HepG2 (cell line): ENCODE measurements around the gene TCERG1L. TPM values are rescaled to one million over a fixed set of nuclear protein-coding genes. Genes with fewer than 3 reads are reported as not detected.

Source experiments
- ATAC-seq: fragments of 200-7000 bp; cut with Tn5 transposase; 3 replicates; pipeline ENCODE4 v1.9.1; 2020; ENCODE audit warnings: mild to moderate bottlenecking, moderate library complexity
- BruUV-seq: library from RNA; stranded (reverse); fragments of 400-500 nt; replicated peaks from 2 replicates; lab custom pipeline; 2021; lab: Mats Ljungman, UMichigan
- CTCF ChIA-PET: fragments of 300-600 bp; formaldehyde crosslinking; extraction: SDS; loops from one replicate; lab custom pipeline; 2021; ENCODE audit warnings: low total read pairs, inconsistent platforms, low intra/inter-chr PET ratio; lab: Yijun Ruan, JAX
- POLR2A ChIA-PET: fragments of 350-600 bp; sonication (Branson Sonifier 250); formaldehyde crosslinking; loops from one replicate; lab custom pipeline; 2020; ENCODE audit warnings: antibody characterized with exemption, inconsistent platforms; lab: Yijun Ruan, JAX
- DNase-seq: peaks from one replicate; pipeline ENCODE4 v3.0.0-alpha.2; 2015; ENCODE audit warnings: low spot score
- FAIRE-seq: peaks from 3 replicates; lab custom pipeline; 2011; peaks lifted over from hg19 to GRCh38; lab: Jason Lieb, UNC
- H2AFZ ChIP-seq: one replicate; pipeline ENCODE4 v1.6.1; 2011; ENCODE audit warnings: low read length, inconsistent platforms
- H3K27ac ChIP-seq: fragments of 300-600 bp; 3 replicates; pipeline ENCODE4 v1.8.0; 2011; ENCODE audit warnings: mixed run types, mild to moderate bottlenecking, mixed read lengths, low read length, inconsistent platforms; ENCODE audit not compliant: insufficient read depth; ENCODE audit errors: extremely low read length
- H3K27me3 ChIP-seq, 2 experiments: fragments of 200-600 bp in 1 of 2; 2 replicates in 1 of 2; 3 replicates in 1 of 2; pipeline versions ENCODE4 v1.6.0 to v1.8.0; 2011; ENCODE audit warnings: low read length in 2 of 2, mild to moderate bottlenecking in 2 of 2, moderate library complexity in 2 of 2, inconsistent platforms in 1 of 2; ENCODE audit not compliant: insufficient read depth in 2 of 2, control insufficient read depth in 1 of 2
- H3K36me3 ChIP-seq, 2 experiments: fragments of 200-600 bp in 1 of 2; replicated peaks in 1 of 2; 2 replicates in 1 of 2; 3 replicates in 1 of 2; pipeline versions ENCODE4 v1.5.1 to v1.8.0; 2011; ENCODE audit warnings: low read length in 2 of 2, inconsistent platforms in 1 of 2; ENCODE audit not compliant: insufficient read depth in 2 of 2, control insufficient read depth in 1 of 2
- H3K4me1 ChIP-seq: 2 replicates; pipeline ENCODE4 v1.5.1; 2012; ENCODE audit warnings: low read length, inconsistent platforms; ENCODE audit not compliant: insufficient read depth
- H3K4me2 ChIP-seq: 2 replicates; pipeline ENCODE4 v1.6.0; 2011; ENCODE audit warnings: low read depth, low read length, inconsistent platforms
- H3K4me3 ChIP-seq, 3 experiments: fragments of 200-600 bp in 1 of 3; sonication (generic), shearing (Covaris generic) in 1 of 3; replicated peaks in 1 of 3; 2 replicates each; pipeline ENCODE4 v1.5.1; 2011 to 2016; ENCODE audit warnings: low read length in 3 of 3, inconsistent platforms in 2 of 3, low read depth in 2 of 3, mild to moderate bottlenecking in 2 of 3, control low read depth in 1 of 3, mixed read lengths in 1 of 3; ENCODE audit not compliant: insufficient read depth in 1 of 3
- H3K79me2 ChIP-seq: one replicate; pipeline ENCODE4 v1.6.1; 2011; ENCODE audit warnings: low read length, inconsistent platforms; ENCODE audit not compliant: insufficient read depth
- H3K9ac ChIP-seq: 2 replicates; pipeline ENCODE4 v1.6.0; 2011; ENCODE audit warnings: mild to moderate bottlenecking, low read depth, low read length, inconsistent platforms; ENCODE audit not compliant: insufficient read depth
- H3K9me3 ChIP-seq: 2 replicates; pipeline ENCODE4 v1.5.1; 2012; ENCODE audit warnings: mild to moderate bottlenecking, low read length
- H4K20me1 ChIP-seq: 2 replicates; pipeline ENCODE4 v1.6.0; 2011; ENCODE audit warnings: inconsistent platforms, mild to moderate bottlenecking, low read length, moderate library complexity; ENCODE audit not compliant: insufficient read depth
- CEBPB ChIP-seq: IDR thresholded peaks from 2 replicates; pipeline ENCODE4 v1.6.1; 2011; ENCODE audit warnings: low read depth, low read length, improper control_type of control experiment, borderline replicate concordance
- HOXA5 ChIP-seq: sonication (generic); formaldehyde crosslinking; IDR thresholded peaks from 2 replicates; pipeline ENCODE4 v1.4.0; 2020; ENCODE audit warnings: missing genetic modification reagents
- MYC ChIP-seq: sonication (generic); formaldehyde crosslinking; IDR thresholded peaks from 2 replicates; pipeline ENCODE4 v1.9.0; 2021; ENCODE audit warnings: missing genetic modification reagents, borderline replicate concordance
- TCF7 ChIP-seq: sonication (generic); IDR thresholded peaks from 2 replicates; pipeline ENCODE4 v1.6.1; 2016; ENCODE audit warnings: antibody characterized with exemption, low read depth
- ZNF724P ChIP-seq: sonication (generic); formaldehyde crosslinking; IDR thresholded peaks from 2 replicates; pipeline ENCODE4 v1.8.0; 2022; ENCODE audit warnings: missing genetic modification reagents, borderline replicate concordance
- WGBS: methylation state at CpG from one replicate; pipeline ENCODE4 v1.1.6; 2017; ENCODE audit warnings: low lambda C conversion rate; 5-methylcytosine and 5-hydroxymethylcytosine counted together
- in situ Hi-C: cut with HindIII; loops from 2 replicates; pipeline ENCODE4 v1.10.0; 2017; ENCODE audit warnings: low pct_unique_long_range_greater_than_20kb; ENCODE audit not compliant: extremely low pct_ligation_motif_present
- intact Hi-C: fragments of 100-400 bp; cut with micrococcal nuclease; formaldehyde crosslinking; loops from one replicate; pipeline ENCODE4 v1.10.0; 2022; ENCODE audit not compliant: unreplicated experiment
- polyA plus RNA-seq, 8 experiments: library from polyadenylated mRNA; depleted of rRNA in 3 of 8; stranded (reverse) in 7 of 8; unstranded in 1 of 8; fragments of >200 nt; fragmentation: Illumina TruSeq in 4 of 8; extraction: Trizol in 4 of 8; gene quantifications; 2 replicates each; pipeline versions ENCODE4 v1.2.1 to v1.2.3, GENCODE V29; 2011 to 2016; ENCODE audit warnings: low read depth in 4 of 8, missing spikeins in 1 of 8, mixed read lengths in 1 of 8; ENCODE audit not compliant: insufficient read depth in 1 of 8
- total RNA-seq, 5 experiments: library from RNA; depleted of rRNA; stranded (reverse); fragments of >200 nt; fragmentation: Illumina TruSeq; extraction: Trizol; gene quantifications; 2 replicates each; pipeline ENCODE4 v1.2.3, GENCODE V29; 2016; ENCODE audit warnings: low read depth in 1 of 5
- TF ChIP-seq, protein P1 (sequence below): sonication (generic); formaldehyde crosslinking; IDR thresholded peaks from 2 replicates; pipeline ENCODE4 v1.4.0; 2020; ENCODE audit warnings: mild to moderate bottlenecking, missing genetic modification reagents
- TF ChIP-seq, protein P2 (sequence below), 2 experiments: IDR thresholded peaks; 2 replicates each; pipeline ENCODE4 v1.6.1; 2011 to 2012; ENCODE audit warnings: low read length in 2 of 2, borderline replicate concordance in 1 of 2, low read depth in 1 of 2, mild to moderate bottlenecking in 1 of 2, moderate library complexity in 1 of 2
- TF ChIP-seq, protein P3 (sequence below): sonication (generic); formaldehyde crosslinking; IDR thresholded peaks from 2 replicates; pipeline ENCODE4 v1.4.0; 2020; ENCODE audit warnings: mild to moderate bottlenecking, missing genetic modification reagents, borderline replicate concordance
- TF ChIP-seq, protein P4 (sequence below): sonication (generic); formaldehyde crosslinking; IDR thresholded peaks from 2 replicates; pipeline ENCODE4 v1.8.0; 2022; ENCODE audit warnings: mild to moderate bottlenecking, missing genetic modification reagents, moderate library complexity

TCERG1L gene
- total and polyA plus RNA-seq, 2 of the 13 experiments (the other 11 are each of a cell fraction or from before 2014, with no cell fraction given): not detected

DNA sequence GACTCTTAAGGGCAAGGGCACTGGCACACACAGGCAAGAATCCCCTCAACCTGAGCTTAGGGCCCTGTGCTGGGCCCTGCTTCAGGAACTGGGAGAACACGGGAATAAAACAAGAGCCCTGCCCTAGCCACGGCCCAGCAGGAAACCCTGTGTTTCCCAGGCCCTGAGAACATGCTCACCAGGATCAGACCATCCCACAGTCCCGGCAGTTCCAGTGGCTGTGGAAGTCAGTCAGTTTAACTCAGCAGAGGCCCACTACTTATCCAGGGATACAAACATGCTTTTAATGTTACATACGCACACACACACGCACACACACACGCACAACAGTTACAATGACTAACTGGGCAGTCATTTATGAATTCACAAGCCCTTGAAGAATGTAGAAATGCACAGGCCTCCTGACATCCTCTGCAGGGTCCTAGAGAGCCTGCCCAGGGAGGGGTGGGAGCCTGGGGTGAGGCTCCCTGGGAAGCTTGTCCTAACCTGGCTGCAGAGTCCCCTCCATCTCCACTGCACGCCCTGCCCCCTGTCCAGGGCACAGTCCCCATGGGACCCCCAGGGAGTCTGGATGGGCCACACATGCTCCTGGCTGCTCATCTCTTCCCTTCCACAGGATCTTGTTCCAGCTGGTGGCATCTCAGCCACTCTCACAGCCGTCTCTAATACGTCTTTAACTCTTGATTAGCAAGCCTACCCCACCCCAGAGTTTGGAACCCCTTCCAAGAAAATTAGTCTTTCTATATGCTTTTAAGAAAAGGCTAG is 97.6 kb downstream of the TCERG1L start (continued):
- TF ChIP-seq, protein P1, sequence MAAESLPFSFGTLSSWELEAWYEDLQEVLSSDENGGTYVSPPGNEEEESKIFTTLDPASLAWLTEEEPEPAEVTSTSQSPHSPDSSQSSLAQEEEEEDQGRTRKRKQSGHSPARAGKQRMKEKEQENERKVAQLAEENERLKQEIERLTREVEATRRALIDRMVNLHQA (CRISPR knock-in tag): no peak
- no peak for TF ChIP-seq MYC (CRISPR knock-in tag)
- no peak for TF ChIP-seq TCF7
- TF ChIP-seq HOXA5 (CRISPR knock-in tag): no peak
- TF ChIP-seq, protein P2, sequence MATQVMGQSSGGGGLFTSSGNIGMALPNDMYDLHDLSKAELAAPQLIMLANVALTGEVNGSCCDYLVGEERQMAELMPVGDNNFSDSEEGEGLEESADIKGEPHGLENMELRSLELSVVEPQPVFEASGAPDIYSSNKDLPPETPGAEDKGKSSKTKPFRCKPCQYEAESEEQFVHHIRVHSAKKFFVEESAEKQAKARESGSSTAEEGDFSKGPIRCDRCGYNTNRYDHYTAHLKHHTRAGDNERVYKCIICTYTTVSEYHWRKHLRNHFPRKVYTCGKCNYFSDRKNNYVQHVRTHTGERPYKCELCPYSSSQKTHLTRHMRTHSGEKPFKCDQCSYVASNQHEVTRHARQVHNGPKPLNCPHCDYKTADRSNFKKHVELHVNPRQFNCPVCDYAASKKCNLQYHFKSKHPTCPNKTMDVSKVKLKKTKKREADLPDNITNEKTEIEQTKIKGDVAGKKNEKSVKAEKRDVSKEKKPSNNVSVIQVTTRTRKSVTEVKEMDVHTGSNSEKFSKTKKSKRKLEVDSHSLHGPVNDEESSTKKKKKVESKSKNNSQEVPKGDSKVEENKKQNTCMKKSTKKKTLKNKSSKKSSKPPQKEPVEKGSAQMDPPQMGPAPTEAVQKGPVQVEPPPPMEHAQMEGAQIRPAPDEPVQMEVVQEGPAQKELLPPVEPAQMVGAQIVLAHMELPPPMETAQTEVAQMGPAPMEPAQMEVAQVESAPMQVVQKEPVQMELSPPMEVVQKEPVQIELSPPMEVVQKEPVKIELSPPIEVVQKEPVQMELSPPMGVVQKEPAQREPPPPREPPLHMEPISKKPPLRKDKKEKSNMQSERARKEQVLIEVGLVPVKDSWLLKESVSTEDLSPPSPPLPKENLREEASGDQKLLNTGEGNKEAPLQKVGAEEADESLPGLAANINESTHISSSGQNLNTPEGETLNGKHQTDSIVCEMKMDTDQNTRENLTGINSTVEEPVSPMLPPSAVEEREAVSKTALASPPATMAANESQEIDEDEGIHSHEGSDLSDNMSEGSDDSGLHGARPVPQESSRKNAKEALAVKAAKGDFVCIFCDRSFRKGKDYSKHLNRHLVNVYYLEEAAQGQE (IDR thresholded peaks at IDR 0.05; ENCODE audit: borderline replicate concordance in 1 of 2, low read depth in 1 of 2, low read length in 2 of 2): no peak

DNA sequence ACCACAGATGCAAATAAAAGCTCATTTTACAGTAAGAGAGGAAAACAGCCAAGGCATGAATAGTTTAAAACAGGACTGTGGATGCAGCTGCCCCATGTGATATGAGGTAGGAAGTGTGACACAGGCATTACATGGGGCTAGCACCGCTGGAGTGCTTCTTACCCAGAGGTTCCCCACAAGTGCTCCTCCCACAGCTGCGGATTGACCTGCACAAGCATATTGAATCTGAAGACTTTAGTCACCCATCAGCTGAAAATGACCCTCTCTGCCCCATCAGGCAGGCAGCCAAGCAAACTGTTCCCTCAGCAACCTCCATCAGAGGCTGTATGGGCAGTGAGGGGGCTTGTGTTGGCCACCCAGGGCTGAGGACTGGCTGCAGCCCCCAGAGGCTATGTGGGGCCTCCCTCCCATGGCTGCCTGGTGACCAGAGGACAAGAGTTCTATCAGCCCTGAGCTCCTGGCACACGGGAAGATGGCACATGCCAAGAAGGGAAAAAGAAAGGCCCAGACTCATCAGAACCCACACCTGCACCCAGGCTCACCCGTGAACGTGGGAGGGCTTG is 98.7 kb downstream of the TCERG1L start:
- FAIRE-seq: no peak
- Histone ChIP-seq H2AFZ (no peak overlapping the region), H3K9me3 (no peaks in the 10 kb centered on the region), H3K9ac (no peak overlapping the region), H3K4me1 (no peaks in the 10 kb centered on the region), H3K27ac (no peak overlapping the region), H3K79me2 (no peaks in the 10 kb centered on the region), H3K4me2 (no peak overlapping the region), H3K27me3 (peaks cover 9 to 54% of the 10 kb centered on the region in 2 experiments), H3K4me3 (no peak overlapping the region), H4K20me1 (no peaks in the 10 kb centered on the region), H3K36me3 (no peaks in the 10 kb centered on the region)
- CTCF ChIA-PET: no interaction called here
- no peak for ATAC-seq
- 4% methylated on average over 5 of the region's 5 CpGs for WGBS
- TF ChIP-seq CEBPB: no peak
- TF ChIP-seq, protein P3, sequence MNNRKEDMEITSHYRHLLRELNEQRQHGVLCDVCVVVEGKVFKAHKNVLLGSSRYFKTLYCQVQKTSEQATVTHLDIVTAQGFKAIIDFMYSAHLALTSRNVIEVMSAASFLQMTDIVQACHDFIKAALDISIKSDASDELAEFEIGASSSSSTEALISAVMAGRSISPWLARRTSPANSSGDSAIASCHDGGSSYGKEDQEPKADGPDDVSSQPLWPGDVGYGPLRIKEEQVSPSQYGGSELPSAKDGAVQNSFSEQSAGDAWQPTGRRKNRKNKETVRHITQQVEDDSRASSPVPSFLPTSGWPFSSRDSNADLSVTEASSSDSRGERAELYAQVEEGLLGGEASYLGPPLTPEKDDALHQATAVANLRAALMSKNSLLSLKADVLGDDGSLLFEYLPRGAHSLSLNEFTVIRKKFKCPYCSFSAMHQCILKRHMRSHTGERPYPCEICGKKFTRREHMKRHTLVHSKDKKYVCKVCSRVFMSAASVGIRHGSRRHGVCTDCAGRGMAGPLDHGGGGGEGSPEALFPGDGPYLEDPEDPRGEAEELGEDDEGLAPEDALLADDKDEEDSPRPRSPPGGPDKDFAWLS (CRISPR knock-in tag): no peak
- TF ChIP-seq, protein P4, sequence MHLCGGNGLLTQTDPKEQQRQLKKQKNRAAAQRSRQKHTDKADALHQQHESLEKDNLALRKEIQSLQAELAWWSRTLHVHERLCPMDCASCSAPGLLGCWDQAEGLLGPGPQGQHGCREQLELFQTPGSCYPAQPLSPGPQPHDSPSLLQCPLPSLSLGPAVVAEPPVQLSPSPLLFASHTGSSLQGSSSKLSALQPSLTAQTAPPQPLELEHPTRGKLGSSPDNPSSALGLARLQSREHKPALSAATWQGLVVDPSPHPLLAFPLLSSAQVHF: no peak
- no peak for TF ChIP-seq ZNF724P (CRISPR knock-in tag)
- POLR2A ChIA-PET: no interaction called here
- no peak for DNase-seq
- no TSS peak for BruUV-seq
- in situ Hi-C loops: no loop called here
- intact Hi-C loops: no loop called here
